Spleen (tissue), 11 donors: ENCODE measurements around the gene EYA2. TPM values are rescaled to one million over a fixed set of nuclear protein-coding genes. Genes with fewer than 3 reads are reported as not detected.
"Not testable (repeated sequence)": the region's sequence is repeated elsewhere in the genome, so short reads cannot be mapped to it uniquely, and the experiment has no call there.

Source experiments
- DNase-seq: peaks from one replicate; pipeline ENCODE4 v3.0.0-alpha.2; 2020
- H3K27ac ChIP-seq, 8 donors: fragments of 200-600 bp; sonication (generic) in 7 of 8; 1 replicate in 4 of 8; 2 replicates in 4 of 8; pipeline versions ENCODE4 v1.5.0 to v1.8.0; 2016 to 2021; ENCODE audit warnings: inconsistent platforms in 4 of 8, mild to moderate bottlenecking in 4 of 8, moderate library complexity in 1 of 8
- H3K27me3 ChIP-seq, 7 donors: fragments of 200-600 bp; sonication (generic) in 6 of 7; replicated peaks in 1 of 7; 1 replicate in 4 of 7; 2 replicates in 3 of 7; pipeline versions ENCODE4 v1.5.0 to v1.8.0; 2016 to 2021; ENCODE audit warnings: inconsistent platforms in 3 of 7, mild to moderate bottlenecking in 1 of 7
- H3K36me3 ChIP-seq, 6 donors: fragments of 200-600 bp; sonication (generic) in 5 of 6; 1 replicate in 4 of 6; 2 replicates in 2 of 6; pipeline versions ENCODE4 v1.5.0 to v1.8.0; 2016 to 2021; ENCODE audit warnings: inconsistent platforms in 2 of 6
- H3K4me1 ChIP-seq, 6 donors: fragments of 200-600 bp; sonication (generic) in 5 of 6; 1 replicate in 3 of 6; 2 replicates in 3 of 6; pipeline versions ENCODE4 v1.5.0 to v1.8.0; 2016 to 2021; ENCODE audit warnings: inconsistent platforms in 3 of 6
- H3K4me3 ChIP-seq, 8 donors: fragments of 200-600 bp; sonication (generic) in 7 of 8; 1 replicate in 4 of 8; 2 replicates in 4 of 8; pipeline versions ENCODE4 v1.5.0 to v1.8.0; 2016 to 2021; ENCODE audit warnings: inconsistent platforms in 4 of 8, mild to moderate bottlenecking in 4 of 8, moderate library complexity in 2 of 8
- H3K9me3 ChIP-seq, 8 donors: fragments of 200-600 bp; sonication (generic) in 7 of 8; 1 replicate in 4 of 8; 2 replicates in 4 of 8; pipeline versions ENCODE4 v1.5.0 to v1.8.0; 2016 to 2021; ENCODE audit warnings: inconsistent platforms in 4 of 8
- POLR2A ChIP-seq, 3 donors: fragments of 450-650 bp; IDR thresholded peaks; one replicate each; pipeline ENCODE4 v1.5.1; 2017; ENCODE audit warnings: antibody characterized with exemption in 3 of 3, mild to moderate bottlenecking in 1 of 3
- POLR2AphosphoS5 ChIP-seq, 3 donors: sonication (generic); formaldehyde crosslinking; IDR thresholded peaks; one replicate each; pipeline ENCODE4 v1.5.1; 2017; ENCODE audit warnings: antibody characterized with exemption in 3 of 3
- WGBS, 5 donors: extraction: QIAGEN DNeasy Blood & Tissue Kit in 3 of 5; methylation state at CpG; one replicate each; pipeline versions ENCODE4 v1.1.5 to v1.1.7; 2013 to 2018; 5-methylcytosine and 5-hydroxymethylcytosine counted together
- intact Hi-C: fragments of 100-400 bp; cut with DNase I; formaldehyde crosslinking; loops from one replicate; pipeline ENCODE4 v1.15.0; 2023; ENCODE audit warnings: low total_unique reads
- polyA plus RNA-seq, 3 donors: library from polyadenylated mRNA; stranded (reverse); fragments of 200-250 nt; gene quantifications; one replicate each; pipeline ENCODE4 v1.2.1, GENCODE V29; 2013
- total RNA-seq, 7 donors: library from RNA; depleted of rRNA in 3 of 7; stranded (reverse); fragments of >200 nt in 3 of 7; fragmentation: NEBNext Ultra II Directional in 4 of 7; extraction: Animal tissue kit (Norgen Biotek cat#: 25700) in 4 of 7; gene quantifications; one replicate each; pipeline versions ENCODE4 v1.1.0 to v1.2.1, GENCODE V29; 2016 to 2021
- TF ChIP-seq, protein P1 (sequence below), 11 experiments: fragments of 200-600 bp in 7 of 11; fragments of 450-650 bp in 4 of 11; sonication (generic) in 4 of 11; IDR thresholded peaks in 8 of 11; conservative IDR thresholded peaks in 3 of 11; 1 replicate in 7 of 11; 2 replicates in 4 of 11; pipeline versions ENCODE4 v1.4.0 to v1.8.0; 2016 to 2021; ENCODE audit warnings: antibody characterized with exemption in 11 of 11, inconsistent platforms in 4 of 11, mild to moderate bottlenecking in 1 of 11
- donor health status: healthy with polysubstance abuse.
- donor health status: DM: no; HTN: no; CAD: no; lungs with moderate emphysema.
- donor health status: DM: no; HTN: no; CAD: no.
- donor health status: Bipolar disorder and iron deficiency.
- donor health status: healthy.
- donor health status: DM: no; HTN: no; CAD: no.
- donor health status: DM: yes; HTN: yes; CAD: no.

Gene EYA2
- total and polyA plus RNA-seq, 10 donors: 0.26 to 0.76 (median 0.51) TPM; not detected in 1

DNA sequence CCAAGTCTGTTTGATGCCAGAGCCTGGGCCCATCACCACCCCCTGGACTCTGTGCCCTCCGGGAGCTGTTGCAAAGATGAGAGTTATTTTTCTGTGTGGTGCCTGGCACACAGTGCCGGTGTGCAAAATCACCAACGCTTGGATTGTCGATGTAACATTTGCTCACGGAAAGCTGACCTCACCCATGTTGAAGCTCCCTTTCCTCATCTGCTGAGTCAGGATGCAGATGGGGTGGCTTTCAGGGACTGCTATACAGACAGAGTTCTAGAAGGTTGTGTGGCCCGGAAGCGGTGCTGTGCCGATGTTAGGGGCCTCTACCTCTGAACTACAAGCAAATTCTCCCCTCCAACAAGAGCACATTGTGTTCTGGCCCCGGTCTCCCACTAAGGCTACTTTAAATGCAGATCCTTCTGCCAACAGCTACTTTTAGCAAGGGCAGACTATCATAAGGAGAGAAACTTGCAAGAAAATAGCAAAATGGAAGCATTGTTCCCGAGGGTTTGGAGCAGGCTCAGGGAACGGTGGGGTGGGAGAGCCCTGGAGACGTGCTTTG lies 34.0 kb downstream of the EYA2 start:
- intact Hi-C loops: no loop called here
- 59 to 71% (median 65%) methylated on average over 12 of the region's 12 CpGs for WGBS, 5 donors

DNA sequence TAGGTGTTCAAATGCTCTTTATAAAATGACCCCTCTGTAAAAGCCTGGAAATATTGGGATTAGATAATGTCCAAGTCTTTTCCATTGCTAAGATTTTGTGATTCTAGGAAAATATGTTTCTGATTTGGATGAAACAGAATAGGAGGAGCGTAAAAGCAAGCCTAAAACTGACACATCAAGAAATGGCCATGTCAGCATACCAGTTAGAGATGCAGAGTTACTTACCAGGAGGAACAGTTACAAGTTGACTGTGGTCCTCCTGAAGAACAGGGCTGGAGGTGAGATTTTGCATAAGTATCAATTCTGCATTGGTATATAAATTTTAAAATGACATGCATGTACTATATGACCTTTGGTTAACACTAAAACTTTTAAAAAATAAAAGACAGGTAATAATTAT lies 35.3 kb downstream of the EYA2 start:
- intact Hi-C loops: no loop called here
- no peak overlapping the region for H3K4me3 ChIP-seq
- no peaks in the 10 kb centered on the region for H3K4me1 ChIP-seq
- 78 to 95% (median 86%) methylated on average over 1 of the region's 1 CpG for WGBS, 5 donors
- no peak overlapping the region for H3K27ac ChIP-seq
- peaks cover 0 to 40% (median 0%) of the 10 kb centered on the region in 7 donors for H3K27me3 ChIP-seq
- TF ChIP-seq, protein P1, sequence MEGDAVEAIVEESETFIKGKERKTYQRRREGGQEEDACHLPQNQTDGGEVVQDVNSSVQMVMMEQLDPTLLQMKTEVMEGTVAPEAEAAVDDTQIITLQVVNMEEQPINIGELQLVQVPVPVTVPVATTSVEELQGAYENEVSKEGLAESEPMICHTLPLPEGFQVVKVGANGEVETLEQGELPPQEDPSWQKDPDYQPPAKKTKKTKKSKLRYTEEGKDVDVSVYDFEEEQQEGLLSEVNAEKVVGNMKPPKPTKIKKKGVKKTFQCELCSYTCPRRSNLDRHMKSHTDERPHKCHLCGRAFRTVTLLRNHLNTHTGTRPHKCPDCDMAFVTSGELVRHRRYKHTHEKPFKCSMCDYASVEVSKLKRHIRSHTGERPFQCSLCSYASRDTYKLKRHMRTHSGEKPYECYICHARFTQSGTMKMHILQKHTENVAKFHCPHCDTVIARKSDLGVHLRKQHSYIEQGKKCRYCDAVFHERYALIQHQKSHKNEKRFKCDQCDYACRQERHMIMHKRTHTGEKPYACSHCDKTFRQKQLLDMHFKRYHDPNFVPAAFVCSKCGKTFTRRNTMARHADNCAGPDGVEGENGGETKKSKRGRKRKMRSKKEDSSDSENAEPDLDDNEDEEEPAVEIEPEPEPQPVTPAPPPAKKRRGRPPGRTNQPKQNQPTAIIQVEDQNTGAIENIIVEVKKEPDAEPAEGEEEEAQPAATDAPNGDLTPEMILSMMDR (IDR thresholded peaks at IDR 0.05 in 8 of 11, conservative IDR thresholded peaks at IDR 0.05 in 3 of 11): no peak
- no peak for TF ChIP-seq POLR2AphosphoS5 (IDR thresholded peaks at IDR 0.05)
- H3K36me3 ChIP-seq: no peaks in the 10 kb centered on the region
- no peak for DNase-seq
- H3K9me3 ChIP-seq: peaks cover 0 to 7% (median 0%) of the 10 kb centered on the region in 8 donors

More for the DNA sequence above, 34.0 kb downstream of the EYA2 start:
- no peak for DNase-seq
- Histone ChIP-seq H3K27ac (no peak overlapping the region), H3K27me3 (peaks cover 0 to 29% (median 0%) of the 10 kb centered on the region in 7 donors), H3K4me1 (no peaks in the 10 kb centered on the region), H3K9me3 (peaks cover 0 to 7% (median 0%) of the 10 kb centered on the region in 8 donors), H3K36me3 (no peaks in the 10 kb centered on the region), H3K4me3 (no peak overlapping the region)
- TF ChIP-seq, protein P1 (IDR thresholded peaks at IDR 0.05 in 8 of 11, conservative IDR thresholded peaks at IDR 0.05 in 3 of 11): no peak
- TF ChIP-seq POLR2A (IDR thresholded peaks at IDR 0.05): no peak
- no peak for TF ChIP-seq POLR2AphosphoS5 (IDR thresholded peaks at IDR 0.05)

DNA sequence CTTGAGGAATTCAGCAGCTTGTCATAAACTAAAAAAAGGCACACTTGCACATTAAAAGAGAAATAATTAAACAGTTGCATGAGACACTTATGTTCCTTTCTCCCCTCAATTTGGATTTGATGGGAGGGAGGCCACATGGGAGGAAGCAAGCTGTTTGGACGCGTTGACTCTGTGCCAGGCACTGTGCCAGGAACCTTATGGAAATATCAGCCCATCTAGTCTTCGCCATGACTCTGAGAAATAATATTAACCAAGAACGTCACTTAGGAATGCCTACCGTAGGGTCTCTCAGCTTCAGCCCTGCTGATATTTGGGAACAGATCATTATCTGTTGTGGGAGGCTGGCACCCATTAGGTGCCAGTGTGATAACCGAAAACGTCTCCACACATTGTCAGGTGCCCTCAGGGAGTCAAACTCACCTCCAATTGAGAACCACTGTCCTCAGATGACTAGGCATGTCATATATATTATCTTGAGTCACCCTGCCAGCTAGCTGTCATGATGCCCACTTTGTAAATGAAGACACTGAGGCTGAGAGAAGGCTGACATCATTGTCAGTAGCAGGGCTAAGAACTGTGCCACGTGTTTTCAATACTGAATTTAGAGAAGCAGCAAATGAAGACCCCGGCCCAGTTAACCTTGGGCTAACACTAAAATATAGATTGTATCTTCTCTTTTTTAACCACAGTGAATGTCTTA lies 36.1 kb downstream of the EYA2 start:
- peaks cover 0 to 41% (median 0%) of the 10 kb centered on the region in 7 donors for H3K27me3 ChIP-seq
- no peaks in the 10 kb centered on the region for H3K36me3 ChIP-seq
- H3K27ac ChIP-seq: no peak overlapping the region
- TF ChIP-seq, protein P1 (IDR thresholded peaks at IDR 0.05 in 8 of 11, conservative IDR thresholded peaks at IDR 0.05 in 3 of 11): no peak
- no peak for TF ChIP-seq POLR2AphosphoS5 (IDR thresholded peaks at IDR 0.05)
- WGBS, 5 donors: 58 to 65% (median 59%) methylated on average over 9 of the region's 9 CpGs
- H3K4me1 ChIP-seq: no peaks in the 10 kb centered on the region
- H3K9me3 ChIP-seq: peaks cover 0 to 7% (median 0%) of the 10 kb centered on the region in 8 donors
- DNase-seq: no peak
- no peak overlapping the region for H3K4me3 ChIP-seq
- intact Hi-C loops: no loop called here

DNA sequence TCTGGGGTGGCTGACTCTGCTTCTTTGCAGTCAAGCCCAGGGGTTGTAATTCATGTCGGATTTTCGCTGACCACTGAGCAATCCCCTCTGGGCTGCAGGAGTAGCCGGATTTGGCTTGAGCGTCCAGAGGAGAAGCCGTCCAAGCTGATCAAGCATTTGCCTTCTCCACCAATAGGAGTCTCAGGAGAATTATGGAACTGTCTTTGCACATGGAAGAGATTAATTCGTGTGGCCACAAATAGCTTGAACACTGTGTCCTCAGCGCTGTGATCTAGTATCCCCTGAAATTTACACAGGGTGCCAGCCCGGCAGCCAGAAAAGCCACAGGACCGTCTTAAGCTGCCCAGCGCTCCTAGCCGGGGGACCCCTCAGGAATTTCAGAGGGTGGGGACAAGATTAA lies 37.1 kb downstream of the EYA2 start:
- intact Hi-C loops: no loop called here
- Histone ChIP-seq H3K27ac (no peak overlapping the region), H3K9me3 (peaks cover 0 to 6% (median 0%) of the 10 kb centered on the region in 8 donors), H3K36me3 (no peaks in the 10 kb centered on the region), H3K4me1 (no peaks in the 10 kb centered on the region), H3K27me3 (peaks cover 0 to 49% (median 0%) of the 10 kb centered on the region in 7 donors), H3K4me3 (no peak overlapping the region)
- 77 to 86% (median 83%) methylated on average over 11 of the region's 11 CpGs for WGBS, 5 donors
- TF ChIP-seq POLR2A (IDR thresholded peaks at IDR 0.05) (no peak), POLR2AphosphoS5 (IDR thresholded peaks at IDR 0.05) (no peak)
- TF ChIP-seq, protein P1 (IDR thresholded peaks at IDR 0.05 in 8 of 11, conservative IDR thresholded peaks at IDR 0.05 in 3 of 11): no peak
- DNase-seq: no peak

DNA sequence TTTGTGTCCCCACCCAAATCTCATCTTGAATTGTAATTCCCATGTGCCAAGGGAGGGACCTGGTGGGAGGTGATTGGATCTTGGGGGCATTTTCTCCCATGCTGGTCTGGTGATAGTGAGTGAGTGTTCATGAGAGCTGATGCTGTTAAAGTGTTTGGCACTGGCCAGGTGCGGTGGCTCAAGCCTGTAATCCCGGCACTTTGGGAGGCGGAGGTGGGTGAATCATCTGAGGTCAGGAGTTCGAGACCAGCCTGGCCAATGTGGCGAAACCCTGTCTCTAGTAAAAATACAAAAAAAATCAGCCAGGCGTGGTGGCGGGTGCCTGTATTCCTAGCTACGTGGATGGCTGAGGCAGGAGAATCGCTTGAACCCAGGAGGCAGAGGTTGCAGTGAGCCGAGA lies 37.8 kb downstream of the EYA2 start:
- WGBS, 5 donors: 73 to 92% (median 89%) methylated on average over 10 of the region's 10 CpGs
- H3K27me3 ChIP-seq: peaks cover 0 to 49% (median 0%) of the 10 kb centered on the region in 7 donors
- intact Hi-C loops, H3K9me3 ChIP-seq, H3K27ac ChIP-seq, H3K4me1 ChIP-seq, H3K4me3 ChIP-seq, H3K36me3 ChIP-seq, DNase-seq: not testable (repeated sequence)
